Activated CD8-positive, alpha-beta memory T cell treated with anti-CD3 and anti-CD28 coated beads, Interleukin-2, amount 50 U/mL, for 24 hours (primary cell): ENCODE data around the gene CHST13.

Source experiments
- DNase-seq: peaks from one replicate; pipeline ENCODE4 v3.0.0-alpha.2; 2020; ENCODE audit errors: extremely low read depth

The CHST13 gene

DNA sequence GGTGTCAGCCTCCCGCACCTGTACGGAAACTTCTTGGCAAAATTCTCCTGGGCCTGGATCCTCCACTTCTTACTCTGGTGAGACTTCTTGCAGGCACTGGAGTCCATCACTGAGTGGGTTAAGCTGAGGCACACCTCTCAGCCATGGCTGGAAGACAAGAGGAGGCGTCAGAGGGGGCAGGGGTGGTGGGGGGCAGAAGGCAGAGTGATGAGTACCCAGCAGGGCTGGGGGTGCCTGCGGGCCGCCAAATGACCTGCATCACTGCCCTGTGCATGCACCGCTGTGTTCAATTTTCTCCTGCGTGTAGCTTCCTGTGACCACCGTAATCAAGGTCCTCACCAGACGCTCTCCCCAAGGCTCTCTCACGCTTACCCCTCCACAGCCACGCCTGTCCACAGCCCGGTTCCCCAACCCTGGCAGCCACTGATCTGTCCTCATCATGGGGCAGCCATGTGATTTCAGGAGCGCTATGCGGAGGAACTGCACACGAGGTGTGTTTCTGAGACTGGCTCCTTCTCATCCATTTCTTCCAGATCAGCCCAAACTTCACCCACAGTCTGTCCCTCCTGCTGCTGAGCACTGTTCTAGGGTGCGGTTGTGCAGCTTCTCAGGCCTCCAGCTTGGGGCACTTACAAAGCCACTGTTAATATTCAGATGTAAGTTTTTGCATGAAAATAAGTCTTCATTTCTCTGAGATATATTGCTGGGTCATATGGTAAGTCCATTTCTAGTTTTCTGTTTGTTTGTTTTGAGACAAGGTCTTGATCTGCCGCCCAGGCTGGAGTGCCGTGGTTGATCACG is 29.5 kb downstream of the CHST13 start:
- no peak for DNase-seq

DNA sequence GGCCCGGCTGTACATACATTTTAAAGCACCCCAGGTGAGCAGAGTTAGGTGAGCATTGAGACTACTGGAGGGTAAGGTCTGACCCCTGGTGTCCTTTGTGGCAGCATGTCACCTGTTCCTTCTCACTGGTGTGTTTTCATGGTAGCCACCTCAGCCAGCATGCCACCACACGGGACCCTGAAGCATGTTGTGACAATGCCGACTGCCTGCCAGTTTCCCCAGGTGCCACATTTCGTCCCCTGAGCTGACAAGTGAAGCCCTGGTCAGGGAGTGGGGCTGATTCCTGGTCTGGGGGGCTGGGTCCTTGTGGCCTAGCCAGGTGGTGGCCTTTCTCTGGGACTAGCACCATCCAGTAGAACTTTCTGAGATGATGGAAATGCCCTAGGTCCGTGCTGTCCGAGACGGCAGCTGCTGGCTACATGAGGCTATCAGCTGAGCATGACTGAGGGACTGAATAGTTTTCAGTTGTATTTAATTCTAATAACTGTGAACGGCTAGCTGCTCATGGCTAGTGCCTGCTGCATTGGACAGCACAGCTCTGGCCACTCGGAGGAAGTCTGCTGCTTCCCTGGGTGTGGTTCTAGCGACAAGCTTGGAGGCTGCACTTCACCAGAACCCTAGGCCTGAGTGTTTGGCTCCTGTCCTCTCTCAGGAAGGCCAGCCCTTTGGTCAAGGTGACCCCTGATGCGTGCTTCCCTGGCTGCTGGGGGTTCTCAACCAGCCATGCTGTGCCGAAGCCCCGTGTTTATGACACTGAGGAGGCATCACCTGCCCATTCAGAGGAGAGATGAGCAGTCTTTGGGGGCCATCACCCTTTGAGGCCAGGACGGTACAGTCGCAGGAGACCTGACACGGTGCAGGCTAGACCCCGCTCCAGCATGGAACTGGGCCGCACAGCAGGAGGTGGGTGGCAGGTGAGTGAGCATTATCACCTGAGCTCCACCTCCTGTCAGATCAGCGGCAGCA is 30.9 kb downstream of the CHST13 start:
- DNase-seq = no peak

DNA sequence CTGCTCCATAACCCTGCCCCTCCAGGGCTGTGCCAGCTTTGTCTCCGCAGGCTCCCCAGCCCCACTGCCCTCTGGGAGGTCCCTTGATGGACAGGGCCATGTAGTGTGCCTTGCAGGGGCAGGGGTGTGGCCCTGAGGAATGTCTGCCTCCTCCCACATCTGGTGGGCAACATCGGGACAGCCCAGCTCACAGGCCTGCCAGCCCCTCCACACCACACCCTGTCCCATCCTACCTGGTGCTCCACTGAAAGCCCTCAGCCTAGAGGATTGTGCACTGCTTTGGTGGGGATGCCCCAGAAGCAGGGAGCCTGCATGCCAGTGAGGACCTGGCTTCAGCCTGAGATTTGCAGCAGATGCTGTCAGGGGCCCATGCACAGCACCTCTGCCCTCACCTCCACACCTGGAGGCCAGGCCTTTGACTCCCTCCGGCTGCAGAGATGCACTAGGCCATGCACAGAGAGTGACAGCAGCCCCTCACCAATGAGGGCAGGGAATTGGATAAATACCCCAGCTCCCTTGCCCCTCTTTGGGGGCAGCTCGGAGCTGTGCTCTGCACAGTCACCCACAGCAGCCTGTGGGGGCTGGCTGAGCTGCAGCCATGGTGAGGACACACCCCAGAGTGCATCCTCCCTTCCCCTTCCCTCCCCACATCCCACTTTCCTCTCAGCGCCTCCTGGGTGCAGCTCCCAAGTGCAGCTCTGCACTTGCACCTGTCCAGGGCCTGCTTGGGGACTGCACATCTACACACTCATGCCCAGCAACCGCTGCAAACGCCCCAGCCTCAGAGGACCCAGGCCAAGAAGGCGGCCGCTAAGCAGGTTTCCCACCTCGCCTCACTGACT is 32.1 kb downstream of the CHST13 start:
- DNase-seq = no peak

DNA sequence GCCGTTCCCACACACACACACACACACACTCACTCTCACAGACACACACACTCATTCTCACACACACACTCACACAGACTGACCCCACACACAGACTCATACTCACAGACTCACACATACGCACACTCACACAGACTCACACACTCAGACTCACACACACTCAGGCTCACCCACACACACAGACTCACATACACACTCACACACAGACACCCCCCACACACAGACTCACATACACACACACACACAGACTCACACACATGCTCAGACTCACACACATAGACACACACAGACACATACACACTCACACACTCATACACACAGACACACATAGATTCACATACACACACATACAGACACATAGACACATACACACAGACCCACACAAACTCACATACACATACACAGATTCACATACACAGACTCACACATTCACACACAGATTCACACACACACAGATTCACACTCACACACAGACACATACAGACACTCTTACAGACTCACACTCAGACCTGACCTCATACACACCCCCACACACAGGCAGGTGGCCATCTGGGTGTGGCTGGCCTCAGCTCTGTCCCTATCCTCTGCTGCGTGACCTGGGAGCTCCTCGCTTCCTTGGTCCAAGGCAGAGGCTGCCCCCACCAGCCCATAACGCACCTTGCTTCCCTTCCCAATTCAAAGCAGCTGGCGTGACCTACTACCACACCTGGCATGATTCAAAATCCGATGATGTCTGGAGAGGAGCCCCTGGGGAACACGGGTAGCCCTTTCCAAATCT is 32.9 kb downstream of the CHST13 start:
- DNase-seq = no peak

DNA sequence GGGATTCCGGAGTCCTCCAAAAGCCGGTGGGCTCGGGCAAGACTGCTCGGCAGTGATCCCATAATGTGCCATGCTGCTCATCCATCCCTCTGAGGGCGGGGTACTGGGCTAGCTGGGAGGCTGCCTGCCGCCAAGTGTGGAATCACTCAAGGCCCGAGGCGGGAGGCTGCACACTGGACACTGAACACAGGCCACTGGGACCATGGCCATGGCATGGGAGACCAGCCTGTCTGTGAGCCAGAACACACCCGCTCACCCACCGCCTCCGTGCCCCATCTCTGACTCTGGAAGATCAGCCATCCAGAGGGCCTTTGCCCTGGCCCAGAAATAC is 33.4 kb downstream of the CHST13 start:
- DNase-seq = no peak

DNA sequence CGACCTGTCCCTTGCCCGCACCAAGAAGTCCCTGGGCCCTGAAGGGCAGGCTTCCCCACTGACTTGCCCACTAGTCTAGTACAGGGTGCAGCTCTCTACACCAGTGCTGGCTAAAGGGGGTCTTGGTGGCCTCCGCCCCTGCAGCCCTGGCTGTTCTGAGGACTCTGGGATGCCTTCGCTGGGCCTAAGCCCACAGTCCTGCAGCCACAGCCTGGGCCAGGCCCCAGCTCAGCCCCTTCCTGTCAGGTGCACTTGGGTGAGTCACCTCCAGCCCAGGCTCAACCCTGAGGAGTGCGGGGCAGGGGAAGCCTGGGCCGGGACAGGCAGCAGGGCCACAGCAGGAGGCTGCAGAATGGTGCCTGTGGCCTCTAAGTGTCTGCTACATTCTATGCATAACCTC is 33.8 kb downstream of the CHST13 start:
- DNase-seq = no peak

DNA sequence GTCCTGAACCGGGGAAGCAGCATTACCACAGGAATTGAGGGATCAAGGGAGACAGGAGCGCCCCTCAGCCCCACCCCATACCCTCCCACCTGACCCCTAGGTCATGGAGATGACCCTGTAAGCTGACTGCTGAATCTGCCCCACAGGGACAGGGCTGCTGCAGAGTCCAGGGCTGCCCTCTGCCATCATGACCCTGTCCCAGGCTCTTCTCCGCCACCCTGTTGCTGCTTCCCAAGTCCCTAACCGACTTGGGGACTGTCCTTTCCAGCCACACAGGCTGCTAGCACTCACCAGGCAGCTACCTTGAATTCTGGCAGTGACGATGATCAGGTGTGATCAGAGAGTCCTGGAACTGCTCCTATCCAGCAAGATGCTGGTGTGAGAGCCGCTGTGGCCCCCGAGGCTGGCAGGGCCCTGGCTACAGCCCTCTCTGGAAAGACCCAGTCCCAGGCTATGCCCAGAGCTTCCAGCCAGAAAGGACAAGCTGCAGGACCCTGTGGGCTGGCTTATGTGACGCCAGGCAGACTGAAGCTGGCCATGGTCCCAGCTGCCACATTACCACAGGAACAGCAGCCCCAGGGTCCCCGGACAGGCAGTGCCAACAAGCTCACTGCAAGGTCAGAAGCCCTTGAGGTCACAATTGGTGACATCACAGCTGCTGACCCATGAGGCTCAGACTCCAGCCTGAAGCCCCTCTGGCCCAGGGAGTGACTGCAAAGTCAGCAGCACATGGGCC is 34.5 kb downstream of the CHST13 start, which contains the start of gene C3orf22:
C3orf22 (minus strand) TSS at position 597 of the 736 bp plus-strand sequence. CDS start 5,542 bp downstream, outside the sequence.
- DNase-seq = no peak

DNA sequence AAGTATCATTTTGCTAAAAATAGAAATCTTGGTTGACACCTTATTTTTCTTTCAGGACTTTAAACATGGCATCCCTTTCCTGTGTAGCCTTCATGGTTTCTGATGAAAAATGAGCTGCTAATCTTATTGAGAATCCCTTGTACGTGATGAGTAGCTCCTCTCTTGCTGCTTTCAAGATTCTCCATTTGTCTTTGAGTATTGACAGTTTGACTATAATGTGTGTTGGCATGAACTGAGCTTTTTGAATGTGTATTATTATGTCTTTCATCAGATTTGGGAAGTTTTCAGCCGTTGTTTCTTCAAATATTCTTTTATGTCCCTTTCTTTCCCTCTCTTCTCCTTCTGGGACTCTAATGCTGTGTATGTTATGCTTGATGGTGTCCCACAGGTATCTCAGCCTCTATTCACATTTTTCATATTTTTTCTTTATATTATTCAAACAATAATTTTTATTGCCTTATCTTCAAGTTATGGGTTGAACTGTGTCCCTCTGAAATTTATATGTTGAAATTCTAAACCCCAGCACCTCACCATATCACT is 38.9 kb downstream of the CHST13 start:
- no peak for DNase-seq

DNA sequence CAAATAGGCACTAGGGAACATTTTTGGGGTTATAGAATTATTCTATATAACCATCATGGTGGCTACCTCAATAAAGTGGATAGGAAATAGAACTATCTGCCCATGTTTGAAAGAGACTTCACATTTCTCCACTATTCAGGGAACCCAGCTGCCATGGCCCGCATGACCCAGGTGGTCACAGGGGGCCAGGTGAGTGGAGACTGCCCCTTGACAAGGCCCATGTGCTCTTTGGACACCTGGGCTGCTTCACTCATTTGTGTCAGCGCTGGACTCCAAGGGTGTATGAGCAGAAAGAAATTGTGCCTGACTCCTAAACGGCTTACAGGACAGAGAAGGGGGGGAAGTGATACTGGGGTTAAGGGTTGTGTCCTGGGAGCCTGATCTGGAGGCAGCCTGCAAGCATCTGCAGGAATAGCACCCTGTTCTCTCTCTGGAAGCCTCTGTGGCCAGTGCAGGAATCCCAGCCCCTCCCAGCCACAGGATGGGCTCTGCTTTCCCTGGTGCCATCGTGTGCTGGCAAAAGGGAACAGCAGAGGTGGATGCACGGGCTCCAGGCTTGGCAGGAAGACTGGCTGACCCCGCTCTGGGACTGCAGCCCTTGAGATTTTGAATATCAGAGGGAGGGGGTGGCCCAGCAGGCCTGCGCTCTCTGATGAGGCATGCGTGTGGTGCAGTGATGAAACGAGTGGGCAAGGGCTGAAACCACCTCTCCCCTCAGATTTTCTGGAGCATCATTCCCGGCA is 43.9 kb downstream of the CHST13 start:
- no peak for DNase-seq

DNA sequence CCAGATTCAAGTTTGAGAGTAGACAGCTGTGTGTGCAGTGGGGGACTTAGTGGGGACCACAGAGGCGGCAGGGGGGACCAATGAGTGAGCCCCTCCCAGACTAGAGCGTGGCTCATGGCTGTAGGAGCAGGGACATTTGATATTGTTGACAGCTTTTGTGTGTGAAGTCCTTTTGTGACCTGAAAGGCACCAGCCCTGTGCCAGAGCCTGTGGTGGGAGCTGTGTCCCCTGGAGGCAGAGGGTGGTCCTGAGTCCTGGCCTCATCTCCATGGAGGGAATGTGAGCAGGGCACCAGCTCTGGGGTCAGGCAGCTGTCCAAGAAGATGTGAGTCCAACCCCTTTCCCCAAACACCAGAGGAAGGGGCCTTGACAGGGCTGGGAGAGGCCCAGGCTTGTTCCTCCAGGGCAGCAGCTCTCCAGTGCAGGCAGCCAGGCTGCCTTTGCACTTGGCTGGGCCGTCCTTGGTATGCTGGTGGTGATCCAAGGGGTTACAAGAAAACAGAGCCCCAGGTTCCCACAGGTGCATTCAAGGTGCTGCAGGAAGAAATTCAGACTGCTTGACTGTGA is 44.9 kb downstream of the CHST13 start:
- DNase-seq = no peak

DNA sequence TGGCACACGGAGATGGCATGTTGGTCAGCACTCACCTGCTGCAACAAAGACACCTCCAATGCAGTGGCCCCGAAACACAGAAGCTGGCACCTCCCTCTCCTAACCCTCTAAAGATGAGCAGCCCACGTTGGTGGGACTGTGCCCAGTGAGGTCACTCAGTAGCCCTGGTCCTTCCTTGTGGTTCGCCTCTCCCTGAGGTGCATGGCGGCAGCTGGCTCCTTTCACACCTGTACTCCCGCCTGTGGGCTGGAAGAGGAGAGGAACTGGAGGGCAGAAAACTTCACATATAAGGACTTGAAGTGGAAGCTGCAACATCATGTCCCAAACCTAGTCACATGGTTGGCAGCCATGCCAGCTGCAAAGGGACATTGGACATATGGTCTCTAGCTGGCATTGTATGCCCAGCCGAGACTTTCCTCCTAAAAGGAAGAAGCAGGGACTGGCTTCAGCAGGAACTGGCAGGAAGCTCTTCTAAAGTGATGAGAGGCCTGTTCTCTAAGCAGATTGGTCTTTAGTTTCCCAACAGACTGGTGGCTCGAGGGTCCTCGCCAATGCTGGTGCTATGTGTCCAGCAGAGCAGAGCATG is 45.5 kb downstream of the CHST13 start:
- no peak for DNase-seq

DNA sequence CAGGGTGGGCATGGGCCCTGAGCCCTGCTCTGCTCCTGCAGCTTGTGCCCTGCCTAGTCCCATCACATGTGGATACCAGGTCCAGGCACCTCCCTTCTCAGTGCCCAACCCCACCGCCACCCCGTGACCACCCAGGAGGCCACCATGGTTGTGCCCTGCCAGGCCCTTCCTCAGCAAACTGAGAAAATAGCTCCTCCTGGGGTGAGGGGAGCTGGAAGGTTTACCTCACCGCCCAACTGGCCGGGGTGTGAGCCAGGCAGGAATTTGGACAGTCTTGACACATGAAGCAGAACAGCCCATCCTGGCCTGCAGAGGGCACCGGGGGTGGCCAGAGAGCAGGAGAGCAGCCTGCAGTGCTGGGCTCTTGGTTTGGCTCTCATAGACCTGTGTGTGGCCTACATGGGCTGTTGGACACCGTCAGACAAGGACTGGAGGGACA is 46.2 kb downstream of the CHST13 start:
- DNase-seq = no peak

DNA sequence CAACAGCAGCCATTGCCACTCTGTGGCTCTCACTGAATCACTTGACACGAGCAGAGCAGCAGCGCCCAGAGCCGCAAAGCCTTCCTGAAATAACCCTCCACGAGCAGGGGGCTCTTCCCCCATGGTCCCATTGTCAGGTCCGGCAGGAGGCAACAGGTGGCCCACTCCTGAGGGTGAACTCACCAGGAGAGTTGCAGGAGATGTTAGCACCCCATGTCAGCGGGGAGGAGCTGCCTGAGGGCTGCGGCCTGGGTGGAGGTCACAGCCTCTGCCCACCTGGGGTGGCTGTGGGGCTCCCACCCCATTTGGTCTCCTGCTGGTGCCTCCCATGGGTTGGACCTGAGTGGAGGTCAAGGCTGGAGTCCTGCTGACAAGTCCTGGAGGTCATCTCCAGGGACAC is 47.1 kb downstream of the CHST13 start:
- DNase-seq = no peak

DNA sequence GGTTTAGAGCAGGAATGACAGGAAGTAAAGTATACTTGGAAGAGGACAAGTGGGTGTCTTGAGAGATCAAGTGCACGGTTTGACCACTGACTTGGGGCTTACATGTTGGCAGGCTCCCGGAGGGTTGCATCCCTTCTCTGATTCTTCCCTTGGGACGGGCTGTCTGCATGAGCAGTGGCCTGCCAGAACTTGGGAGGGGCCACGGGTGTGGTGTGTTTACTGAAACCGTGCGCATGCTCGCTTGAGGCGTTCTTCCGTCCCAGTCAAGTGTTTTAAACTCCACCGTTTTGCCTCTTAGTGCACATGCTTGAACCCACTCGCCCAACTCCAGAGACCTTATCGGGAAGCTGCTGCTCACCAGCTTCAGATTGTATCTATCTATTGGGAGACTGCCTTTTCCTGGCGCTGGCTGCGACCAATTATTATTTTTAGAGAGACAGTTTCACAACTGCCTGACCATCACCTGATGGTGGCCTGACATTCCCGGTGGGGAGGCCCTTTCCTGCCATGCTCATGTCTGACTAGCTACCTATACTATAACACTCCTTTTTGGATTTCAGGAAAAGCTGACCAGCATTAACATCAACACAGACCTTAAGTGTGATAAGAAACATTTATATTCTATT is 49.6 kb downstream of the CHST13 start:
- DNase-seq = no peak

DNA sequence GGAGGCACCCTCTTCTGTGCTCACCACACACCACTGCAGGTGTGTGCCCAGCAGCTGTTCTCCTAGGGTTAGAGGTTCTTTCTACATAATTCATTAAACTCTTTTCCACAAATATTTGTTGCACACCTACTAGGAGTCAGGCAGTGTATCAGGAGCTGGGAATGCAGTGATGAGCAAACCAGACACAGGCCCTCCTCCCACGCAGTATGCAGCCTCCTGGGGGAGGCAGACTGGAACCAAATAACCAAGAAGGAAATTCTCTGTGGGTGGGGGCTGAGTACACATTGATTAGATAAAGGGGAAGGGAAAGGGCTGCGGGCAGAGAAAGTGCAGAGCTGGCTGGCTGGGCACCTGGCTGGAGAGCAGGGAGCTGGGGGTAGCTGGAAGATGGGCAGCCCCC is 53.3 kb downstream of the CHST13 start:
- no peak for DNase-seq

DNA sequence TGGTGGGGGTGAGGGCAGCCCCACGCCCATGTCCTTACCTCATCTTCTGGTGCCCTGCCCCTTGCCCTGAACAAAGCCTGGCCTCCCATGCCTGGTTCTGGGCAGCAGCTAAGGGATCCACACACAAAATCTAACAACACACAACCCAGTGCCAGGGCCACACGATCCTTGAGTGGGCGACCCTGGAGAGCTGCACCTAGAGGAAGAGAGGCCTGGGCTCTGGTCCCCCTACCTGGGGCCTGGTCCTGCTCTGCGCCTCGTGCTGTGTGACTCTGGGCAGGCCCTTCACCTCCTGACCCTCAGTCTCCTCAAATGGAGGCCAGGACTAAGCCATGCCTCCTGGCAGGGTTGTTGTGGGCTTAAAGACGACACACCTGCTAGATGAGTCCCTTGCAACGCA is 54.7 kb downstream of the CHST13 start:
- DNase-seq = no peak

DNA sequence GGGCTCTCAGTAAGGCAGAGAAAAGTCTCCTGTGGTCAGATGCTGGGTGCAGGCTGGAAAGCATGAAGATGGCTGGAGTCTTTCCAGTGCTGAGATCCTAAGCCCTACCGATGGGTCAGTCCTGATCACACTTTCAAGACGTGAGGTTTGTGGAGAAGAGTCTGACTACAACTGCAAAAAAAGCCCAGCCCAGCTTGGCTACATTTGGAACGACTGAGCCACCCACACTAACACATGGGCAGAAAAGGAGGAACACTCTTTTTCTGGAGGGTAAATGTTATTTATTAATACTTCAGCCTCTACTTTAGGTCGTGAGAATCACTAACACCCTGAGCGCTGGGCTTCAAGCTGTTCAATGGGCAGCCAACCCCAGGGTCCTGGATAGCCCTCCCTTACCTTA is 56.8 kb downstream of the CHST13 start:
- DNase-seq = no peak

DNA sequence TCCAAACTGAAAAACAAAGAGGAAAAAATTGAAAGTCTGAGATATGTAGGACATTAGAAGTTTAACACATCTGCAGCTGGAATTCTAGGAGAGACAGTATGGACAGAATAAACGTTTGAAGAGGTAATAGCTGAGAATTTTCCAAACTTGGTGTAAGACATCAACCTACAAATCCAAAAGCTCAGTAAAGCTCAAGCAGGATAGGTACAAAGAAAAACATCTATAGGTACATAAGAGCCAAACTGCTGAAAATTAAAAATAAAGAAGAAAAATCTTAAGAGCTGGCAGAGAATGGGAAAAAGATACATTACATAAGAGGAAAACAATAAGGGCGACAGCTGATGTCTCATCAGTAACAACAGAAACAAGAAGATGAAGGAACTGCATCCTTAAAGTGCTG is 57.6 kb downstream of the CHST13 start:
- DNase-seq = no peak
